Measurements from ENCODE around the gene F7.
"Not testable (repeated sequence)": the region's sequence is repeated elsewhere in the genome, so short reads cannot be mapped to it uniquely, and the experiment has no call there.

F7 gene

DNA sequence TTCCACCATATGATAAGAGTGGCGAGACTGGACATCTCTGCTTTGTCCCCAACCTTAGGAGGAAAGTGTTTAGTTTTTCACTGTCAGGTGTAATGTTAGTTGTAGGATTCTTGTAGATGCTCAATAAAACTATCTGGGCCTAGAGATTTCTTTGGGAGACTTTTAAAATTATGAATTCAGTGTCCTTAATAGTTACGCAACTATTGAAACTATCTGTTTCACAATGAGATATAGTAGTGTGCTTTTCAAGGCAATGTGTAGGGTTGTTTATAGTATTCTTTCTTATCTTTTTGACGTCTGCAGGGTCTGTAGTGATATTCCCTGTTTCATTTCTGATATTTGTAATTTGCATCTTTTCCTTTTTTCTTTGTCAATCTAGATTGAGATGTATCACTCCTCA is 33.2 kb upstream of the F7 start:
- DNase-seq (ENCODE audit: low spot score), result no peak

DNA sequence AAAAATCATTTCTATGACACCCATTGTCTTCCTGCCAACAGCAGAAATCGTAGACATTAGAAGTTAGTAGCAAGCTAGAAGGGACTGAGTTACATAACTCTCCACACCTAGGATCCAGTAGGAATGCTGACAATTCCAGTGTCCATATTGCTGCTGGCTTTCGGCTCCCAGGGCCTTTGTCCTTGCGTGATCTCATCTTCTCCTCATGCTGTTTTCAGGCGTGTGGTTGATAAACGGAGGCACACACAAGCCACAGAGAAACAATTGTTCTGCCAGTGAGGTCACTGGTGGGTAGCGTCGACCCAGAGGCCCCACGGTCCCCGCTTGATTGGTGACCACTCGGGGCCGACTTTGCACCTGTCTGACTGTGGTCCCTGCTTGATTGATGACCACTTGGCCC is 31.6 kb upstream of the F7 start:
- no peak for DNase-seq (ENCODE audit: low spot score)

DNA sequence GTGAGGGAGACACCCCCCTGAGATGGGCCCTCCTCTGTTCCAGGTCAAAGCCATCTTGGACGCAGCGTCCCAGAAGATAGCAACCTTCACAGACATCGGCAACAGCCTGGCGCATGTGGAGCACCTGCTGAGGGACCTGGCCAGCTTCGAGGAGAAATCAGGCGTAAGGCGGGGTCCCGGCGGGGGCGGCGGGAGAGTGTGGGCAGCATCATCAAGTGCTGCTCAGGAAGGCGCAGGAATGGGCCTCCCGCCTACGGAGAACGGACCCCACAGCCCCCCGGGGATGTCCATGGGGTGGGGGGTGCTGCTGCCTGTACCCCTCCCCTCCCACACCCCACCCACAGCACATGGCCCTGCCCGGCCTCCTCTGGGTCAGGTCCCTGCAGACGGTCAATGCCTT is 31.2 kb upstream of the F7 start:
- no peak for DNase-seq (ENCODE audit: low spot score)

DNA sequence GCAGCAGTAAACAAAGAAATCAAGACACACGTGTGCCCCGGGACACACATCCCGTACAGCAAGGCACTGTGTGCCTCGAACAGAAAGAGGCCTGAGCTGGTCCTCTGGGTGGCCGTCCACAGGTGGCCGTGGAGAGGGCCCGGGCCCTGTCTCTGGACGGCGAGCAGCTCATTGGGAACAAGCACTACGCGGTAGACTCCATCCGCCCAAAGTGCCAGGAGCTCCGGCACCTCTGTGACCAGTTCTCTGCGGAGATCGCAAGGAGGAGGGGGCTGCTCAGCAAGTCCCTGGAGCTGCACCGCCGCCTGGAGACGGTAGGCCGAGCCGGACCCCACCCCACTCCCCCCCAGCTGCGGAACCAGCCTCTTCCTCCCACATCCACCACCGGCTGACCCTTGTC is 30.7 kb upstream of the F7 start:
- DNase-seq (ENCODE audit: low spot score), result no peak

DNA sequence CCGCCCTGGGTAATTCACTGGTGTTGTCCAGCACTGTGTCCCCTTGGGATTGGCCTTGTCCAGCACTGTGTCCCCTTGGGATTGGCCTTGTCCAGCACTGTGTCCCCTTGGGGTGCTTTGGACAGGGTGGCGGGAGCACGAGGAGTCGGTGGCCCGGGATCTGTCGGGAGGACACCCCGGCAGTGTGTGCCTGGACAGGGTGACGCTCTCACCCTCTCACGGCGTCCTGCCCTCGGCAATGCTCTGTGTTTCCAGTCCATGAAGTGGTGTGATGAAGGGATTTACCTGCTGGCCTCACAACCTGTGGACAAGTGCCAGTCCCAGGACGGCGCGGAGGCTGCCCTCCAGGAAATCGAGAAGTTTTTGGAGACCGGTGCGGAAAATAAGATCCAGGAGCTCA is 29.9 kb upstream of the F7 start:
- DNase-seq (ENCODE audit: low spot score), result no peak

DNA sequence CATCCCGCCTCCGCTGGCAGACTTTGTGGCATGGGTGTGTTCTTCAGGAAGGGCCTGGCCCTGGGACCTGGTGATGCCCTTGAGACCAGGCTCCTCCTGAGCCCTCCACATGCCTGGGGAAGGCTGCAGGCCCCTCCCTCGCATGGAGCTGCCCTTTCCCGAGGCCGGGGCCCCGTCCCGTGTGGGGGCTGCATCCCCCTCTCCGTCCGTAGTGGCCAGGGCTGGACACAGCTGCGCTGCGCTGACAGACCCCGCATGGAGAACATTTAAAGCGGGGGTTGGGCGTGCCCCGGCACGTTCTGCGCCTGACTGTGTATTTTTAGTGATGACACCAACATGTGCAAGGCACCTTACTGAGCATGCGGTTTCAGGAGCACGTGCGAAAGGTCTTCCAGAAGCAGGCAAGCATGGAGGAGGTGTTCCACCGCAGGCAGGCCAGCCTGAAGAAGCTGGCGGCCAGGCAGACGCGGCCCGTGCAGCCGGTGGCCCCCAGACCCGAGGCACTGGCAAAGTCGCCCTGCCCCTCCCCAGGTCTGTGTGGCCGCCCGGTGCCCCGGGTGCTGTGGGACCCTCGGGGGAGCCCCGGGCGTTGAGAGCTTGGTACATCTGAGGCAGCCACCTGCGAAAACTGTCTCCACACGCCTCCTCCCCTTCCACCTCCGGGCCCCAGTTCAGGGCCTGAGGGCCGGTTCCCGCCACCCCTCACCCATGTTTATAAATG is 28.8 kb upstream of the F7 start:
- no peak for DNase-seq (ENCODE audit: low spot score)

DNA sequence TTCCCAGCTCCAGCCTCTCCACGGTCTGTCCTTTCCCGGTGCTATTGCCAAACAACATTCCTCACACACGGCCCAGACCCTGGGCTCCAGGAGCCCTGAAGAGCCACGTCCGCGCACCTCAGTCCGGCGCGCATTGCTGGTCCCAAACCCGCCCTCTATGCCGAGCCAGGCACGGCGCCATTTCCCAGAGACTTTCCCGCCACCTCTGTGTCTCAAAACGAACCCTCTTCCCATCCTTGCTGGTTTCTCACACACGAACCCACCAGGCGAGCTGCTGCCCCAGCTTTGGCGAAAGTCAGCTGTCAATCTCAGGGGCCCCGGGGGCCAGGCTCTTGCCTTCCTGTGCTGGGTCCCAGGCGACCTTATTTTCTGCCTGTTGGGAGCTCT is 28.0 kb upstream of the F7 start:
- no peak for DNase-seq (ENCODE audit: low spot score)

DNA sequence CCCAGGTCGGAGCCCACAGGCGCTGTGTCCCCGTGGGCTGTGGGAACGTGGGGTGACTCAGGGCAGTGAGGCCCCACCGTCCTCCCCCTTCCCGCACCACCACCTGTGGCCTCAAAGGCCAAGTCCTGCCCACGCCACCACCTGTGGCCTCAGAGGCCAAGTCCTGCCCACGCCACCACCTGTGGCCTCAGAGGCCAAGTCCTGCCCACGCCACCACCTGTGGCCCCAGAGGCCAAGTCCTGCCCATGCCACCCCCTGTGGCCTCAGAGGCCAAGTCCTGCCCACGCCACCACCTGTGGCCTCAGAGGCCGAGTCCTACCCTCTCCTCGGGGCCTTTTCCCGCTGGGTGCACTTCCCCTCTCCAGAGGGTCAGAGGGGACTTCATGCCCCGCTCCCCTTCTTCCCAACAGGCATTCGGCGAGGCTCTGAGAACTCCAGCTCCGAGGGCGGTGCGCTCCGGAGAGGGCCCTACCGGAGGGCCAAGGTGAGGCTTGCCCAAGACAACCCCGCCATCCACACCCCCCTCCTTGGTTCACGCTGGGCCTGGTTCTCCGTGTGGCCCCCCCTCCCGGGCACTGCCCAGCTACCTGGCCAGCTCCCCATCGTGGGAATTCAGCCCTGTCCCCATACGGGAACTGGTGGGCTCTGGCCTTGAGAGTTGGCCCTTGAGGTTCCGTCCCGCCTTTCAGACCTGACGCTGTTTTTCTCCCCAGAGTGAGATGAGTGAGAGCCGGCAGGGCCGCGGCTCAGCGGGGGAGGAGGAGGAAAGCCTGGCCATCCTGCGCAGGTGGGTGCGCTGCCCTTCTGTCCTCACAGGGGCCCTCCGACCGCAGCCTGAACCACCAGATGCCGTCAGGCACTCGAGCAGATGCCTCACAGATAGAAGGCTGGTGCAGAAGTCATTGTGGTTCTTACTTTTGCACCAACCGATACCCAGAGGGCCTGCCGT is 27.4 kb upstream of the F7 start:
- no peak for DNase-seq (ENCODE audit: low spot score)

DNA sequence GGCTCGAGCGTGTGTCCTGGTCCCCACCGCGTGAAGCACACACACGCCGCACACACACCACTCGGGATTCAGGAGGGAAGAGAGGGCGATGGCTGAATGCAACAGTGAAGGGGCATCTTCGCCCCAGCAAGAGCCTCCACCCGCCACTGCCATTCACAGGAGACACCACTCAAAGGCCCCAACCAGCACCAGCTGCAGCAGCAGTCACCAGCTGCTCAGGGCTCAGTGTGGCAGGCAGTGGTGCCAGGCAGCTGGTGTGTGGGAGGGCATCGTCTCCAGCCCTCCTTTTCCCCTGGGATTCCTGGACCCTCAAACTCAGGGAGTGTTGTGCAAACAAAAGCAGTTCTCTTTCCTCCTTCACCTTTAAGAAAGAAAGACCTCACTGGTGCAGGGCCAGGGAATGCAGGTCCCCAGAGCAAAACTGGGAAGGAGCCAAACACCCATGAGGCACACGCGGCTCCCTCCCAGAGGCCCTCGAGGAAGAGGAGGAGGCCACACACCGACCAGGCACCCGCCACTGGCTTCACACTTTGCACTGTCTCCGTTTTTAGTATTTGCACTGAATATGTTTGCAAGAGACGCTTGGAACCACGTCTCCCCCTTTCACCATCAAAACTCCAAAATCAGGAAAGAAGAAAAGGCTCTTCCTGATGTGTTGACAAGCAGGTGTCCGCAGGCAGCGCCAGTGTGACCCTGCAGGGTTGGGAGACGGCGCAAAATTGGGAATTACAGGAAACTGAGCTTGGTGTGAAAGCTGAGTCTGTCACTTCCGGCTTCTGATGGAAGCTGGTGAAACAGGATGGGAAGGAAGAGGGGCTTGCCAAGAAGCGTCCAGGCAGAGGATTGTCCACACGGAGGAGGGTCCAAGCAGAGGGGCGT is 26.4 kb upstream of the F7 start:
- no peak for DNase-seq (ENCODE audit: low spot score)

DNA sequence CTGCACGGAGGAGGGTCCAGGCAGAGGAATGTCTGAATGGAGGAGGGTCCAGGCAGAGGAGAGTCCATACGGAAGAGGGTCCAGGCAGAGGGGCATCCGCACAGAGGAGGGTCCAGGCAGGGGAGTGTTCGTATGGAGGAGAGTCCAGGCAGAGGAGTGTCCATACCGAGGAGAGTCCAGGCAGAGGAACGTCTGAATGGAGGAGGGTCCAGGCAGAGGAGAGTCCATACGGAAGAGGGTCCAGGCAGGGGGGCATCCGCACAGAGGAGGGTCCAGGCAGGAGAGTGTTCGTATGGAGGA is 25.9 kb upstream of the F7 start:
- DNase-seq (ENCODE audit: low spot score), result not testable (repeated sequence)

DNA sequence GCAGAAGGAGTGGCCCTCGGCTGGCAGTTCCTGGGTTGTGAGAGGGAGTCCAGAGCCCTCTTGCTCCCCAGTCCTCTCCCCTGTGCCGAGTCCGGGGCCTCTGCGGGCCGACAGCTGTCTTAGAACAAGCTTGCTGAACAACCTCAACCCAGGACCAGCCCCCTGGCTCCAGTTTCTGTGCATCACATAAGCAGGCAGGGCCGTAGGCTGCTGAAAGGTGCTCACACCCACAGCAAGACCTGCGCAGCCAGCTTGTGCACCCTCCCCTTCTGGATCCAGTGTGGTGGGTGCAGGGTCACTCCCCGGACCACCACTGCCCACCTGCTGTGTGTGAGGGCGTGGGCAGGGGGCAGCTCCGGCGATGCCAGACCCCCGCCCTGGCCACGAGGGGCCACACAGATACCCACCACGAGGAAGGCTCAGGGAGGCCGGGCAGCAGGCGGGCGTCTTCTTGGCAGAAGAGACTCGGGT is 25.2 kb upstream of the F7 start:
- no peak for DNase-seq (ENCODE audit: low spot score)

DNA sequence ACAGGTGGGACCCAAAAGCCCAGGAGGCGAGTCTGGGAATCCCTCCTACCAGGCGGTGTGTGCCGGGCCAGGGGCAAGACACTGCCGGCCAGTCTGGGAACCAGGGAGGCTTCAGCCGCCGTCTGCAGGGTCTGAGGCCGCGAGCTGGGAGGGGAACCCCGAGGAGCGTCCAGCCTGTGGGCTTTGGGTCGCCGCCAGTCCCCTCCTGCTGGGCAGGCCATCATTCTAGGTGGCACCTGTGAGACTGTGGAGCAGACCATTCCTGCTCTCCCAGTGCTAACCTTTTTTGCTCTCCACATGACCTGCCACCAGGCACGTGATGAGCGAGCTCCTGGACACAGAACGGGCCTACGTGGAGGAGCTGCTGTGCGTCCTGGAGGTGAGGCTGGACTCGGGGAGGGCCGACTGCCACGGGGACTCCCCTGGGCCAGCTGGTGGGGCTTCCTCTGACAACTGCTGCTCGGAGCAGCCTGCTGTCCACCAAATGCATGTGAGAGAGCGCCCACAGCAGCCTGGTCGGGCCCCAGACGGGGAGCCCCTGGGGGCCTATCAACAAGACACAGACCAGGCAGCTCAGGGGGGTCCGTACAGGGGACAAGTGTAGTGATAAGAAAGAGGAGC is 24.6 kb upstream of the F7 start:
- no peak for DNase-seq (ENCODE audit: low spot score)

DNA sequence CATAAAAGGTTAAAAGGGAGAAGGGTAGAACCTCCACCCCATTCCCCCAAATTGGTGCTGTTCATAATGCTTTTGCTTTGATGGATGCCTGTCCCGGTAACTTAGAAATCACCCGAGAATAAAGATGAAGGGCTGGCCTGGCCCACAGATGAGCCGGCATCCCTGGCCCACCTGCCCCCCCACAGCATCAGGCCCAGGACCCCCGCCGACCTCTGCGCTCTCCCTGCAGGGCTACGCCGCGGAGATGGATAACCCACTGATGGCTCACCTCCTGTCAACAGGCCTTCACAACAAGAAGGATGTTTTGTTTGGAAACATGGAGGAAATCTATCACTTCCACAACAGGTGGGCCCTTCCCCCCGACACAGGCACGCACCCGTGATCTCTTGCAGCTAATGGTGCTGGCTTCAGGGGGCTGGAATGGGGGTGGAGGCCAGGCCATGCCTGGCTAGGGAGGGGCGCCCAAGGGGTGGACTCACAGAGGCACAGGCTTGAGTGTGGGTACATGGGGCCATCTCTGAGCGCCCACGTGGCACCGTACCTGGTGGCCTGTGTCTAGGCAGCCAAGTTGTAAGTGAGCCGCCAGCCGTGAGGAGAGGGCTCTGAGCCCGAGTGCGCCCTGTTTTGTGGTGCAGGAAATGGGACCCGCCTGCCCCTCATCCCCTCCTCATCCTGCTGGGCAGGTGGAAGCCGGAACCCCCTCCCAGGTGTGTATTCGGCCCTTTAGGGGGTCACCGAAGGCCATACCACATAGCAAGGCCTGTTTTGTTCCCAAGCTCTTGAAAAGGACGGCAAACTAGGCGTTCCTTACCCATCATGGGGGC is 23.2 kb upstream of the F7 start:
- DNase-seq (ENCODE audit: low spot score), result no peak

DNA sequence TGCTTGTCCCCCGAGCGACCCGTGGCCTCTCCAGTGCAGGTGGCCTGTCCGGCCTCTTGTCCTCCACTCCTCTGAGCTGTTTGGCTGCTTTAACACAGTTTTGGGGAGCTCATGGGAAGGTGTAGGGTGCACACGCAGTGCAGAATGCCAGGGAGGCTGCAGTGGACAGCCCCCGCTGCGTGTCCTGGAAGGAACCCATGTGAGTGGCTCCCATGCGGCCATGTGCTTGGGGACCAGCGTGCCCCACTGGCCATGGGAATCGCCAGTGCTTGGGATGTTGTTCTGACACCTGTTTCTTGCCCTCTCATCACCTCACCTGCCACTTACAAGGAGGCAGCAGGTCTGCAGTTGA is 22.6 kb upstream of the F7 start:
- no peak for DNase-seq (ENCODE audit: low spot score)

DNA sequence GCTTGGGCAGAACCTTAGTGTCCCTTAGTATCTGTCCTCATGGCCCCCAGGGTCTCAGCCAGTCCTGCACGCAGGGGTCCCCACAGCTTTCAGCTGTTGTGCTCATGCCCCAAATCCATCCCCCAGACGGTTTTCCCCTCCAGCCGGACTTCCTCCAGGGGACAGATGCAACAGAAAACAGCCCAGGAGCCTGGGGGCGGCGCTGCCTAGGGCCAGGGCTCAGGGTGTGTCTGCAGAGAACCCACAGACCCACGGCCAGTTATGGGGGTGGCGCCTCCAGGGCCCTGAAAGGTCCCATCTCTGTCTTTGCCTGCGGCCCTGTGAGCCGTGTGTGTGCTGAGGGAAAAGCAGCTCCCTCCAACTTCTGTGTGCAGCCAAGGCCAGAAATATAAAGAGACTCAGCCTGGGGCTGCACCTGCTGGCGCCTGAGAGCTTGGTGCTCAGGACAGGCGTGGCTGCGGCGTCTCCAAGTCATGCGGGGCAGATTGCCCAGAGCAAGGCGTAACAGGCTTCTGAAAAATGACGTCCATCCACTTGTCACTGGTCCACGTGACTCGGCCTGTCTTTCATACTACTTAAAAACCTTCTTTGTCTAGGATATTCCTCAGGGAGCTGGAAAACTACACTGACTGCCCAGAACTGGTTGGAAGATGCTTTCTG is 22.1 kb upstream of the F7 start:
- DNase-seq (ENCODE audit: low spot score), result no peak

DNA sequence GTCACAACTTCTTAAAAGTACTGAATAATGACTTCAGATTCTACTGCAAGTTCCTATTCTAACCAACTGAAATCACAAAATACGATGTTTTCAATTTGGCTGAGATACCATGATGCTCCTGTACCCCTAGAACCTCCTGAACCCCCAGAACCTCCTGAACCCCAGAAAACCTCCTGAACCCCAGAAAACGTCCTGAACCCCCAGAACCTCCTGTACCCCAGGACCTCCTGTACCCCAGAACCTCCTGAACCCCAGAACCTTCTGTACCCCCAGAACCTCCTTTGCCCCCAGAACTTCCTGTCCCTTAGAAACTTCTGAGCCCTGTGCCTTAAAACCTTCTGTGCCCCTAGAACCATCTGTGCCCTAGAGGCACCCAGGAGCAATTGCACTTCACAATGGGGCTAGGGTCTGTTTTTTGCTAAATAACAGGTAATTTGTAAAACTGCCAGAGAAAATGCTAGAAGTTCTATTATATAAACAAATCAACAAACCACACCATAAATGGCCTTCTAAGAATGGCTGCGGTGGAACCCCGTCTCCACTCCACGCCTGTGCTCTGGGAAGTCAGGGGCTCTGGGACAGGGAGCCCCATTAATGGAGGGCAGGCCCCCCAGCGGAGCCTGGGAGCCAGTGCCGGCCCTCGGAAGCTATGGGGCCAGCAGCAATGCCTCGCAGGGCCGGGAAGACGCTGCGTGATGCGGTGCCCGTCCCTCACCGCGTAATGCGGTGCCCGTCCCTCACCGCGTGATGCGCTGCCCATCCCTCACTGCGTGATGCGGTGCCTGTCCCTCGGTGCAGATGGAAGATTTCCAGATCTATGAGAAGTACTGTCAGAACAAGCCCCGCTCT is 21.3 kb upstream of the F7 start:
- peak; percentile 69 for DNase-seq (ENCODE audit: low spot score)

DNA sequence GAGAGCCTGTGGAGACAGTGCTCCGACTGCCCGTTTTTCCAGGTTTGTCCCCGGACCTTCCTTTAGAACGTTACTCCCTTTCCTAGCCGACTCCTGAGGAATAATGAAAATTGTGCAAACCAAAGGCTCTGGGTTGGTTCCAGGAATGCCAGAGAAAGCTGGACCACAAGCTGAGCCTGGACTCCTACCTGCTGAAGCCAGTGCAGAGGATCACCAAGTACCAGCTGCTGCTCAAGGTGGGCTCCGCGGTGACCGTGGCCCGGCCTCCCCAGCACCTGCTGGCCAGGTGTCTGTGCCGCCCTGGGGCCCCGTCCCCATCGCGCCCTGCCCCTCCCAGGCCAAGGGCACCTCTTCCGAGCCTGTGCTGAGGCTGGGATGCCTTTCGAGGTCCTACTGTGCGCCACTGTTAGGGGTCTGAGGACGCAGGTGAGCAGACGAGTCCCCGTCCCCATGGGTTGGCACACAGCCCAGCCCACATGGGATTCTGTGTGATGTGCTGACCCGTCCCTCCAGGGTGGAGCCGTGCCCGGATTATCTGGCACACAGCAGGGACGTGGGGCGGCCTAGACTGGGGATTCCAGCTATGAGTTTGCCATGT is 20.5 kb upstream of the F7 start:
- DNase-seq (ENCODE audit: low spot score), result no peak

DNA sequence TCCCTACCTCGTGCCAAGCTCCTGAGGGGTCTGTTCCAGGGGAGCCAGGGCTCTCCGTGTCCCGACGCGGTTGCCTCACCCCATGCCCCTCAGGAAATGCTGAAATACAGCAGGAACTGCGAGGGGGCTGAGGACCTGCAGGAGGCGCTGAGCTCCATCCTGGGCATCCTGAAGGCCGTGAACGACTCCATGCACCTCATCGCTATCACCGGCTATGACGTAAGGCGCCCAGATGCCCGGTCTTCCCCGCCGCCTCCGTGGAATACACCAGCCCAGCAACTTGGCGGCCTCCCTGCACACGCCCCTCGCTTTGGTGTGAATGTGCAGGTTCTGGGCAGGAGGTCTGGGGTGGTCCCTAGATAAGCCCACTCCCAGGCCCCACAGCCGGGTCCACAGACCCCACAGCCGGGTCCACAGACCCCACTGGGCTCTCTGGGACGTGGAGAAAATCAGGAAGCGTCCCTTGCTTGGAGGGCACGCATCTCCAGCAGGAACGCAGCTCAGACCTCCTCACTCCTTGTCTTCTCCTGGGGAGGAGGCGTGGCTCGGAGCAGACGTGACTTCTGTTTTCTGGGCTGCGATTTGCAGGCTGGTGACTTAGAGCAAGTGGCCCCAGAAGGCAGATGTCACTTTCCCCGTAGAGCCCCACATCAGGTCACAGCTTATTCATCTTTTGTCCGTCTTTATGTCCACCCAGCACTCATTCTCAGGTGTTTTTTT is 19.4 kb upstream of the F7 start:
- DNase-seq (ENCODE audit: low spot score), result peak; percentile 98

Data from HuH-7 (cell line).